OCI-LY7 (cell line): ENCODE data around the gene COL3A1. TPM values are rescaled to one million over a fixed set of nuclear protein-coding genes. Genes with fewer than 3 reads are reported as not detected.

Source experiments
- BruUV-seq: library from RNA; stranded (reverse); fragments of 400-500 nt; replicated peaks from 2 replicates; lab custom pipeline; 2021; lab: Mats Ljungman, UMichigan
- CTCF ChIA-PET: fragments of 300-600 bp; sonication (Branson Sonifier 250); formaldehyde crosslinking; loops from one replicate; lab custom pipeline; 2022; ENCODE audit warnings: antibody characterized with exemption; ENCODE audit not compliant: unreplicated experiment; lab: Charles Lee
- POLR2A ChIA-PET: fragments of 300-600 bp; sonication (Branson Sonifier 250); formaldehyde crosslinking; loops from one replicate; lab custom pipeline; 2022; ENCODE audit warnings: antibody characterized with exemption; lab: Charles Lee
- DNase-seq: peaks from one replicate; pipeline ENCODE4 v3.0.0-alpha.2; 2015; ENCODE audit warnings: low spot score
- H2AFZ ChIP-seq: fragments of 200-600 bp; sonication (generic), shearing (Covaris generic); 2 replicates; pipeline ENCODE4 v1.6.1; 2014; ENCODE audit warnings: mild to moderate bottlenecking, antibody characterized with exemption, low read length, moderate library complexity
- H3K27ac ChIP-seq: fragments of 200-600 bp; sonication (generic); 2 replicates; pipeline ENCODE4 v1.5.1; 2014; ENCODE audit warnings: mixed run types, low read depth, mild to moderate bottlenecking, moderate library complexity, low read length, inconsistent platforms; ENCODE audit not compliant: poor library complexity, severe bottlenecking
- H3K36me3 ChIP-seq: fragments of 200-600 bp; sonication (generic); 2 replicates; pipeline ENCODE4 v1.6.1; 2014; ENCODE audit warnings: mild to moderate bottlenecking, antibody characterized with exemption, low read length, moderate library complexity, mixed read lengths; ENCODE audit not compliant: insufficient read depth
- H3K4me1 ChIP-seq: fragments of 200-600 bp; sonication (generic); 2 replicates; pipeline ENCODE4 v1.5.1; 2014; ENCODE audit warnings: mild to moderate bottlenecking, low read length; ENCODE audit not compliant: insufficient read depth, poor library complexity, severe bottlenecking
- H3K4me2 ChIP-seq: fragments of 200-600 bp; sonication (generic); 2 replicates; pipeline ENCODE4 v1.6.1; 2014; ENCODE audit warnings: mild to moderate bottlenecking, low read length
- H3K4me3 ChIP-seq: fragments of 200-600 bp; sonication (generic); 2 replicates; pipeline ENCODE4 v1.5.1; 2014; ENCODE audit warnings: mild to moderate bottlenecking, low read depth, low read length; ENCODE audit not compliant: poor library complexity, severe bottlenecking
- H3K79me2 ChIP-seq: fragments of 200-600 bp; sonication (generic); 2 replicates; pipeline ENCODE4 v1.6.1; 2016; ENCODE audit warnings: low read depth, mild to moderate bottlenecking, low read length, moderate library complexity, mixed read lengths; ENCODE audit not compliant: insufficient read depth
- H3K9me2 ChIP-seq: fragments of 200-600 bp; sonication (generic); 2 replicates; pipeline ENCODE4 v1.6.1; 2016; ENCODE audit warnings: mild to moderate bottlenecking, low read length, mixed read lengths; ENCODE audit not compliant: insufficient read depth
- H3K9me3 ChIP-seq: fragments of 200-600 bp; sonication (generic); 2 replicates; pipeline ENCODE4 v1.6.1; 2014; ENCODE audit warnings: mild to moderate bottlenecking, mixed run types, low read length, mixed read lengths
- H4K20me1 ChIP-seq: fragments of 200-600 bp; sonication (generic); 2 replicates; pipeline ENCODE4 v1.6.1; 2014; ENCODE audit warnings: mild to moderate bottlenecking, antibody characterized with exemption, low read length, moderate library complexity, mixed read lengths; ENCODE audit not compliant: insufficient read depth
- EZH2phosphoT487 ChIP-seq: fragments of 200-600 bp; sonication (generic); IDR thresholded peaks from 2 replicates; pipeline ENCODE4 v1.6.1; 2018; ENCODE audit warnings: low read depth, borderline replicate concordance, mild to moderate bottlenecking, mixed run types, antibody characterized with exemption, low read length, moderate library complexity, mixed read lengths
- intact Hi-C: fragments of 100-400 bp; cut with micrococcal nuclease; formaldehyde crosslinking; loops from one replicate; pipeline ENCODE4 v1.10.0; 2022; ENCODE audit not compliant: unreplicated experiment
- total RNA-seq, 2 experiments: library from RNA; depleted of rRNA in 1 of 2; stranded (reverse); fragments of >200 nt in 1 of 2; shearing (Covaris generic) in 1 of 2; gene quantifications; 2 replicates each; pipeline ENCODE4 v1.2.3, GENCODE V29; 2014 to 2022
- TF ChIP-seq, protein P1 (sequence below): fragments of 200-600 bp; sonication (generic); conservative IDR thresholded peaks from 2 replicates; pipeline ENCODE4 v1.5.1; 2014; ENCODE audit warnings: mild to moderate bottlenecking, antibody characterized with exemption, low read length, moderate library complexity, mixed read lengths

The COL3A1 gene
- total RNA-seq, 2 experiments from 2014 or later: not detected

DNA sequence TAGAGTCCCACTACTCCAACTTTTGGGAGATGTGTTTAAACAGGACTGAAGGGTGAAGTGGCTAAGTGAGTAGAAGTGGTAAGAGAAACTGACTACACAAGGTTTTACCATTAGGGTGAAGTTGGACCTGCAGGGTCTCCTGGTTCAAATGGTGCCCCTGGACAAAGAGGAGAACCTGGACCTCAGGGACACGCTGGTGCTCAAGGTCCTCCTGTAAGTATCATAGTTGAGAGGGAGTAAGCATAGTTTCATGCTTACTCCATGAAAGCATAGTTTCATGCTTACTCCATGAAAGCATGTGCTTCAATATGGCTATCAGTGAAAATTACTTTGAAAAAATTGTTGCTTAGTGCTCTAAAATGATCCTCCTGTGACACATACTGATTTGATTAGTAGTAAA, 19.1 kb downstream of the COL3A1 start:
- Histone ChIP-seq H3K79me2 (no peaks in the 10 kb centered on the region), H2AFZ (no peak overlapping the region), H4K20me1 (no peaks in the 10 kb centered on the region), H3K9me2 (no peaks in the 10 kb centered on the region), H3K36me3 (no peaks in the 10 kb centered on the region), H3K4me3 (no peak overlapping the region), H3K9me3 (no peaks in the 10 kb centered on the region), H3K4me1 (no peaks in the 10 kb centered on the region), H3K27ac (no peak overlapping the region), H3K4me2 (no peak overlapping the region)
- intact Hi-C loops: no loop called here
- no peak for DNase-seq
- TF ChIP-seq, protein P1, sequence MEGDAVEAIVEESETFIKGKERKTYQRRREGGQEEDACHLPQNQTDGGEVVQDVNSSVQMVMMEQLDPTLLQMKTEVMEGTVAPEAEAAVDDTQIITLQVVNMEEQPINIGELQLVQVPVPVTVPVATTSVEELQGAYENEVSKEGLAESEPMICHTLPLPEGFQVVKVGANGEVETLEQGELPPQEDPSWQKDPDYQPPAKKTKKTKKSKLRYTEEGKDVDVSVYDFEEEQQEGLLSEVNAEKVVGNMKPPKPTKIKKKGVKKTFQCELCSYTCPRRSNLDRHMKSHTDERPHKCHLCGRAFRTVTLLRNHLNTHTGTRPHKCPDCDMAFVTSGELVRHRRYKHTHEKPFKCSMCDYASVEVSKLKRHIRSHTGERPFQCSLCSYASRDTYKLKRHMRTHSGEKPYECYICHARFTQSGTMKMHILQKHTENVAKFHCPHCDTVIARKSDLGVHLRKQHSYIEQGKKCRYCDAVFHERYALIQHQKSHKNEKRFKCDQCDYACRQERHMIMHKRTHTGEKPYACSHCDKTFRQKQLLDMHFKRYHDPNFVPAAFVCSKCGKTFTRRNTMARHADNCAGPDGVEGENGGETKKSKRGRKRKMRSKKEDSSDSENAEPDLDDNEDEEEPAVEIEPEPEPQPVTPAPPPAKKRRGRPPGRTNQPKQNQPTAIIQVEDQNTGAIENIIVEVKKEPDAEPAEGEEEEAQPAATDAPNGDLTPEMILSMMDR: no peak
- no peak for TF ChIP-seq EZH2phosphoT487
- BruUV-seq: no TSS peak
- ChIA-PET POLR2A (interaction anchor here (0.7 kb wide), 1 partner anchor 505 kb away, joined by 3 read pairs; no protein-coding TSS in a partner anchor), CTCF (no interaction called here)

DNA sequence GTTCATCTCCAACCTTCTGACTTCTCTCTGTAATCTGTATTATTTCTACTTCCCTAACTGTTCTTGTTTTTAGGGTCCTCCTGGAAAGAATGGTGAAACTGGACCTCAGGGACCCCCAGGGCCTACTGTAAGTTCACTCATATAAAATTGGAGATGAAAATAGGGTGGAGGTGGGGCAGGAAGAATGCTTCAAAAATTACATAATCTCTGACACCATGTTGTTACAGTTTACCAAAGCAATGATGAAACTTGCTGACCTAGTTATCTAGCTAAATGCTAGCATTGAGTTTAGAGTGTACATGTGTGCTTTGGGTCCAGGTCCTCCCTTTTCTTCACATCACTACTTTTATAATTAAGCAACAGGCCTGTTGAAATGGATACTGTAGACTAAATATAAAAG, 23.1 kb downstream of the COL3A1 start:
- Histone ChIP-seq H3K4me3 (no peak overlapping the region), H3K36me3 (no peaks in the 10 kb centered on the region), H4K20me1 (no peaks in the 10 kb centered on the region), H2AFZ (no peak overlapping the region), H3K79me2 (no peaks in the 10 kb centered on the region), H3K4me2 (no peak overlapping the region), H3K27ac (no peak overlapping the region), H3K9me3 (no peaks in the 10 kb centered on the region), H3K4me1 (no peaks in the 10 kb centered on the region), H3K9me2 (no peaks in the 10 kb centered on the region)
- TF ChIP-seq, protein P1: no peak
- no peak for TF ChIP-seq EZH2phosphoT487
- ChIA-PET CTCF (no interaction called here), POLR2A (no interaction called here)
- no peak for DNase-seq
- intact Hi-C loops: no loop called here
- BruUV-seq: no TSS peak

DNA sequence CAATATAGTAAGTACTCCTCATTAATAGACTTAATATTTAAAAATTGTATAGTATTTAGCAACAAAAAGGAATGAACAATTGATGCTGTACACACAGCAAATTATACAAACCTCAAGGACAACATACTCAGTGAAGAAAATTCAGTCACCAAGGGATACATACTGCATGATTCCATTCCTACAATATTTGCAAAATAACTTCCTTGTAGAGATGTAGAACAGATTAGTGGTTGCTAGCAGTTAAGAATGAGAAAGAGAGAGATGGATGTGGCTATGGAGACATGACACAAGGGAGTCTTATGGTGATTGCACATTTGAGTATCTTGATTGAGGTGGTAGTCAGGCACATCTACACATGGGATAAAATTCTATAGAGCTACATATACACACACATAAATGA, 26.0 kb downstream of the COL3A1 start:
- no peaks in the 10 kb centered on the region for H3K4me1 ChIP-seq
- POLR2A ChIA-PET: no interaction called here
- H3K79me2 ChIP-seq: no peaks in the 10 kb centered on the region
- TF ChIP-seq, protein P1: no peak
- no peak for TF ChIP-seq EZH2phosphoT487
- no peaks in the 10 kb centered on the region for H3K36me3 ChIP-seq
- H3K4me2 ChIP-seq: no peak overlapping the region
- no peak overlapping the region for H2AFZ ChIP-seq
- H3K9me3 ChIP-seq: no peaks in the 10 kb centered on the region
- H3K27ac ChIP-seq: no peak overlapping the region
- DNase-seq: no peak
- no peaks in the 10 kb centered on the region for H3K9me2 ChIP-seq
- no TSS peak for BruUV-seq
- CTCF ChIA-PET: no interaction called here
- H3K4me3 ChIP-seq: no peak overlapping the region
- no peaks in the 10 kb centered on the region for H4K20me1 ChIP-seq
- intact Hi-C loops: no loop called here
